Activated CD4-positive, alpha-beta T cell treated with anti-CD3 and anti-CD28 coated beads for 1 hour (primary cell): ENCODE results near the gene VWA3A.
"Not testable (repeated sequence)": the region's sequence is repeated elsewhere in the genome, so short reads cannot be mapped to it uniquely, and the experiment has no call there.

Experiments used
- DNase-seq: peaks from one replicate; pipeline ENCODE4 v3.0.0-alpha.2; 2020

The VWA3A gene

GRCh38 chr16:22188267-22188594 is 95.9 kb downstream of the VWA3A start:
- DNase-seq, result no peak

GRCh38 chr16:22188595-22189442 is 96.5 kb downstream of the VWA3A start:
- DNase-seq, result peak; percentile 53

- no peak for DNase-seq
These were observed 97.2 kb downstream of the VWA3A start for GRCh38 chr16:22189473-22190080.

- peak; percentile 89 for DNase-seq
These were observed 97.9 kb downstream of the VWA3A start for GRCh38 chr16:22190081-22190775.

DNA sequence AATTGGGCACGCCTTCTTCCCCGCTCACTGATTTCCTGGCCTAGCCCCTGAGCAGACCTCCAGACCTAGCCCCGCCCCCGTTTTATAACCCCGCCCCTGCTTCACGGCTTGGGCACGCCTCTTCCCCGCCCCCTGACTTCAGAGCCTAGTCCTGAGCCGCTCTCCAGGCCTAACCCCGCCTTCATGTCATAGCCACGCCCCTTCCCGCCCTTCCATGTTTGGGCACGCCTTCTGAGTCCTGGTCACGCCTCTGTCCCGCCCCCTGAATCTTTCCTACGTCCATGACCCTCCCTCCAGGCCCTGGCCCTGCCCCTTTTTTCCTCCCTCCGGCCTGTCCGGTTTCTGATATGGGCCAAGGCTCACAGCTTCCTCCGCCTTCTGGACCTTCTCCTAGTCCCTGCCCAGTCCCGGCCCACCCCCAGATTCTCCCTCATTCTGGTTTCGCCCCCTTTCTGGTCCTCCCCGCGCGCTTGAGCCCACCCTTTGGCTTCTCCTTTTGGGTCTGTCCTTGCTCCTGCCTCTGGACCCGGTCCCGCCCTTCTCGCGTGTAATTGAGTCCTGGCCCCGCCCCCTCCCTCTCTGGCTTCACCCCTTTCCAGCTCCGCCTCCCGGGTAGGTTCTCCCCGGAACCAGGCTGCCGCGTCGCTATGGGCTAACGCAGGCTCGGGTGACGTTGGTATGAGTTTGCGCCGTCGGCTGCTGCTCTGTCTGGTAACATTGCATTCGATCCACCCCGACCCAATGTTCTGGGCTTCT is 98.6 kb downstream of the VWA3A start:
- peak; percentile 99 for DNase-seq

DNA sequence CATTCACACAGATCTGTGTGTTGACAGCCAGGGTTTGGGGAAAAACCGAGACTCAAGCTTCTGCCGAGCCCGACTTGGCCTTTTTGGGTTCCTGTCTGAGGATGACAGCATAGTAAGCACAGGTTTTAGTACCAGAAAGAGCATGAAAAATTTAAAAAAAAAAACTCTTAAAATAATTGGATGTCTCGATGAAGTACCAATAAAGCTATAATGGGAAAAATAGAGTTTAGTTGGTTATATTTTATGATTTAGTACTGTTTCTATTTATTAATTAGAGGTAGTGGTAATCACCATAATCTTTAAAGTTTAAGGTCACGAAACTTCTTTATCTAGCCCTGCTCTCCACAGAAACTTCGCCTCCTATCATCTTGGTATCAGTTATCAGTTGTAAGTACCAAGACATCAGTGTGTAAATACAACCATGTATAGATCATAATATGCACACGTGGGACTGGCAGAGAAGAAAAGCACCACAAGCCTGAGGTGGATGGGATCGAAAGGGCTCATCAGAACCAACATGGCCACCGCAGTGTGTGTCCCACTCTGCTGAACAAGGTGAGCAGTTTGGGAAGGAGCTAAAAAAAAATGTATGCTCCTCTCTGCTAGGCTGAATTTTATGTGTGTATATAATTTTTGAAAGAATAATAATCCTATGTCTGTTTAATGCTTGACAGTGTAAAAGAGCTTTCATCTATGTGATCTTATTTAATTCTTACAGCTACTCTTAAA is 99.4 kb downstream of the VWA3A start:
- DNase-seq, result no peak

- DNase-seq, result peak; percentile 53
These were observed 100.1 kb downstream of the VWA3A start for GRCh38 chr16:22192261-22193062.

- no peak for DNase-seq
These were observed 100.7 kb downstream of the VWA3A start for GRCh38 chr16:22193063-22193411.

DNA sequence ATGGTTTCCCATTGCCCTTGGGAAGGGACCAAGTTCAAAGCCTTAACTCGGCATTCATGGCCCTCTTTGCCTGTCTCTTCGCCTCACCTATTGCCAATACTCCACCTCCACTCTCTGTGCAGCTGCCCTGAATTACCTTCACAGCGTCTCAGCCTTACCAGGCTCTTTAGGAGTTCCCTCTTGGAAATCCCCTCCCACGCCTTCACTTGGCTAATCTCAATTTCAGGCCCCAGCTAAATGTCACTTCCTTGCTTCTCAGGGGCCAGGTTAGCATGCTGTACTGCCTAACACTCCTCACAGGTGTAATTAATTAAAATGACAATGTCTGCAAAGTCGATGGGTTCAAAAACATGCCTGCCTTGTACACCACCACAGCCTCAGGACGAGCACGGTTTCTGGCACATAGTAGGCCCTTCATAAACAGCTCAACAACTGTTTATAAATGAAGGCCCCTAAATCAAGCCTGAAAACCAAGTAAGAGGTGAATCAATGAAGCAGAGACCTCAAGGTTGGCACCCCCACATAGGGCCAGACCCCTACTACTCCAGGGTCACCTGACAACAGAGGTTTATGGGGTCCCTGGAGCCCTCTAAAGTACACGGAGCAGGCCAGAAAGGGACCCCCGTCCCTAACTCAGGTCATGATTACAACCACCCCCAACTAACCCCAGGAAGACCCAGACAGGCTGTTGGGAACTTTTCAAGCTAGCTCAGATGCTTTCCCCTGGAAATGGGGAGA is 102.5 kb downstream of the VWA3A start:
- no peak for DNase-seq

GRCh38 chr16:22195445-22195694 is 103.0 kb downstream of the VWA3A start:
- no peak for DNase-seq

- DNase-seq, result peak; percentile 90
These were observed 103.6 kb downstream of the VWA3A start for GRCh38 chr16:22195695-22196558.

DNA sequence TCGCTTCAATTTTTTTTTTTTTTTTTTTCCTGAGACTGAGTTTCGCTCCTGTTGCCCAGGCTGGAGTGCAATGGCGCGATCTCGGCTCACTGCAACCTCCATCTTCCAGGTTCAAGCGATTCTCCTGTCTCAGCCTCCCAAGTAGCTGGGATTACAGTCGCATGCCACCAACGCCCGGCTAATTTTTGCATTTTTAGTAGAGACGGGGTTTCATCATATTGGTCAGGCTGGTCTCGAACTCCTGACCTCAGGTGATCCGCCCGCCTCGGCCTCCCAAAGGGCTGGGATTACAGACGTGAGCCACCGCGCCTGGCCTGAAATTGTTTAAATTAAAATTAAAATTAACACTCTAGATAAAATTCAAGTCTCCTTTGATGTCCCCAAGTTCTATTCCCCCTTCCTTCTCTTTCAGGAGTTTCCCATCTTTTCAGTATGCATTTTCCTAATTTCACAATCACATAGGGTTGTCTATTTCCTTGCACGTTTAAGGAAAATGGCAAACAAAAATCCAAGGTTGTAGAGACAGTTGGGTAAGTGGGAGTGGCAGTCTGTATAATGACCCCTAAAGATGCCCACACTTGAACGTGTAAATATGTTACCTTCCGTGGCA is 104.3 kb downstream of the VWA3A start:
- not testable (repeated sequence) for DNase-seq

GRCh38 chr16:22198547-22199293 is 106.4 kb downstream of the VWA3A start:
- no peak for DNase-seq

DNA sequence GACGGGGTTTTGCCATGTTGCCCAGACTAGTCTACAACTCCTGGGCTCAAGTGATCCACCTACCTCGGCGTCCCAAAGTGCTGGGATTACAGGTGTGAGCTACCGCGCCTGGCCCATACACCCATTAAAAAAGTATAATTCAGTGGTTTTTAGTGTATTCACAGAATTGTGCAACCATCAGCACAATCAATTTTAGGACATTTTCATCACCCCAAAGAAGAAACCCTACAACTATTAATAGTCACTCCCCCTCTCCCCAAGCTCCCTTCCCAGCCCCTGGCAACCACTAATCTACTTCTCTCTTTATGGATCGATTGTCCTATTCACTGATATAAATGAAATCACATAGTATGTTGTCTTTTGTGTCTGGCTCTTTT is 109.9 kb downstream of the VWA3A start:
- no peak for DNase-seq

DNA sequence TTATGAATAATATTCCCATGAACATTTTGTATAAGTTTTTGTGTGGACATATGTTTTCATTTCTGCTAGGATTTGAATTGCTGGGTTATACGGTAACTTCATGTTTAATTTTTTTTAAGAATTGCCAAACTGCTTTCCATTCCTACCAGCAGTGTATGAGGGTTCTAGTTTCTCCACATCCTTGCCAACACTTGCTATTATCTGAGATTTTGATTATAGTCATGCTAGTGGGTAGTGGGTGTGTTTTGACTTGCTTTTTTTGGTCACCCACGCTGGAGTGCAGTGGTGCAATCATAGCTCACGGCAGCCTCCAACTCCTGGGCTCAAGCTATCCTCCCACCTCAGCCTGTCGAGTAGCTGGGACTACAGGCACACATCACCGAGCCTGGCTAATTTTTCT is 110.8 kb downstream of the VWA3A start:
- no peak for DNase-seq

DNA sequence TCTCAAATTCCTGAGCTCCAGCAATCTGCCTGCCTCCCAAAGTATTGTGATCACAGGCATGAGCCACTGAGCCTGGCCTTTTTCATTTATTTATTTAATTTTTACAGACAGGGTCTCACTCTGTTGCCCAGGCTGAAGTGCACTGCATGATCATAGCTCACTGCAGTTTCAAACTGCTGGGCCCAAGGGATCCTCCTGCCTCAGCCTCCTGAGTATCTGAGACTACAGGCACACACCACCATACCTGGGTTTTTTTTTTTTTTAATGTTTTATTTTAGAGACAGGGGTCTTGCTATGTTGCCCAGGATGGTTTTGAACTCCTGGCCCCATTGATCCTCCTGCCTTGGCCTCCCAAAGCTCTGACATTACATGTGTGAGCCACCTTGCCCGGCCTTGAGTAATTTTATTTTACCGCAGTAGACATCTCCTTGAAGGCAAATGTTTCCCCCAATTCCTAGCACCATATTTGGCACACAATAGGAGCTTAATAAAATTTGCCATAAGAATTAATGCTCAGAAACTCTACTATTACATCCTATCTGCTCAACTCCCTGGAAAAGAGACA is 111.8 kb downstream of the VWA3A start:
- DNase-seq, result no peak

GRCh38 chr16:22205577-22206012 is 113.3 kb downstream of the VWA3A start:
- DNase-seq, result no peak

DNA sequence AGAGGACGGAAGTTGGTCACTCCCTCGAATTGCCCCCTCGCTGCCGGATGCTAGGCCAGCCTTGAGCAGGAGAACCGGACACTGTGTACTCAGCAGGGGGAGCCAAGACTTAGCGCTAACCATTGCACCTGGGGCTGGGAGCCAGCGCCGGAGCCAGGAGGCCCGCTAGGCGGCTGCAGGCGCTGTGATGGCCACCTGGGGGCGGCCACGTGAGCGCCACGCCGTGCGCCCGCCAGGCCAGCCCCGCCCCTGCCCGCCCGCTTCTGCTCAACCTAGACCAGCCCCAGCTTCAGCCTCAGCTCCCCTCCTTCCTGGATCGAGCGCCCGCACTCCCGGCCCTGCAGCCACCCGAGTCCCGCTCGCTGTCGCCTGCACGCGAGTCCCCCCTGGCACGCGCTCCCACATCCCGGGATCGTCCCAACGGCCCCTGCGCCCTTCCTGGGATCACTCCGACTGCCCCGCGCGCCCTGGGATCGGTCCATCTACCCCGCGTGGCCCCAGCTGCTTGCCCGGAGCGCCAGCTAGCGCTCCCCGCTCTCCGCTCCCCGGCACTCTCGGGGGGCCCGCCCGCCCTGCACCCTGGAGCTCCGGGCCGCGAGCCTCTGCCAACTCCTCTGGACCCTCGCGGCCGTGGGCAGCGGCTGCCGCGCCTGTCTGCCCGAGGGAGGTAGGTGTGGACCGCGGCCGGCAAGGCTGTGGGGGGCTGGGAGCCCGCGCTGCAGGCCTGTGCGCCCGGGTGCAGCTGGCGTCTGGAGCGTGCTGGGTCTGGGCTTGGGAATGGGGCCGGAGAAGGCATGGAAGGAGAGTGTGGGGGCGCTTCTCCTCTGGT is 113.9 kb downstream of the VWA3A start, which contains the start of gene EEF2K:
Gene EEF2K (plus strand): TSS at position 266 of the 829 bp plus-strand sequence. CDS start 19,452 bp downstream, outside the sequence.
- DNase-seq, result peak; percentile 71
